ENCODE measurements around the gene PGGHG. TPM values are rescaled to one million over a fixed set of nuclear protein-coding genes. Genes with fewer than 3 reads are reported as not detected.

The PGGHG gene
- total and polyA plus RNA-seq, 10 of the 15 experiments (the other 5 are each of a cell fraction or from before 2014, with no cell fraction given): 0.10 to 8.3 (median 1.8) TPM

GRCh38 chr11:288478-289397 lies at the start of gene PGGHG (continued):
- no peak for TF ChIP-seq RAD21 (IDR thresholded peaks at IDR 0.05; ENCODE audit: insufficient read depth, low read depth, low read length)
- TF ChIP-seq MYB (IDR thresholded peaks at IDR 0.05; ENCODE audit: borderline replicate concordance, low read depth, low read length): no peak
- TF ChIP-seq ZNF207 (IDR thresholded peaks at IDR 0.05; ENCODE audit: borderline replicate concordance): no peak
- no peak for TF ChIP-seq ATF7 (IDR thresholded peaks at IDR 0.05; ENCODE audit: low read depth)

- CTCF ChIA-PET: interaction anchor here (2.8 kb wide), 1 partner anchor 10 kb away, joined by 14 read pairs; no protein-coding TSS in a partner anchor
- no peaks in the 10 kb centered on the region for H3K27me3 ChIP-seq (replicated peaks in 1 of 2; ENCODE audit: control insufficient read depth in 2 of 2, insufficient read depth in 2 of 2, low read length in 1 of 2)
- in situ Hi-C loops (cut with MboI) (no loop called here), intact Hi-C loops (cut with micrococcal nuclease; ENCODE audit: unreplicated experiment) (no loop called here)
- H3K27ac ChIP-seq (ENCODE audit: control insufficient read depth, insufficient read depth): no peak overlapping the region
- no peaks in the 10 kb centered on the region for H3K9me3 ChIP-seq (replicated peaks; ENCODE audit: control insufficient read depth, insufficient read depth, low read length)
- RAD21 ChIA-PET (ENCODE audit: unreplicated experiment): no interaction called here
- ATAC-seq (no peak), FAIRE-seq (no peak), DNase-seq (ENCODE audit: low read depth, low spot score) (no peak)
- POLR2A ChIA-PET: interaction anchor here (1.9 kb wide), 1 partner anchor 33 kb away, joined by 6 read pairs; the partner anchor contains the start of genes BET1L and RIC8A
- peaks cover 6 to 28% of the 10 kb centered on the region in 2 experiments for H3K36me3 ChIP-seq (ENCODE audit: control insufficient read depth in 2 of 2, insufficient read depth in 2 of 2, low read length in 1 of 2)
- no peak overlapping the region for H3K4me2 ChIP-seq (ENCODE audit: control insufficient read depth, insufficient read depth)
- H3K4me3 ChIP-seq: no peak overlapping the region
- no peak overlapping the region for H3K9ac ChIP-seq (ENCODE audit: control insufficient read depth, insufficient read depth, low read length)
- H3K79me2 ChIP-seq (ENCODE audit: control insufficient read depth, insufficient read depth, low read length): peaks cover 40% of the 10 kb centered on the region
- H3K4me1 ChIP-seq (ENCODE audit: control insufficient read depth, insufficient read depth, low read length): no peaks in the 10 kb centered on the region
- no TSS peak for BruUV-seq (replicated peaks)
- H2AFZ ChIP-seq (ENCODE audit: control insufficient read depth, low read depth, low read length): no peak overlapping the region
- SMC1A ChIA-PET (ENCODE audit: uncharacterized antibody, unreplicated experiment): interaction anchor here (3.8 kb wide), 1 partner anchor 10 kb away, joined by 38 read pairs; no protein-coding TSS in a partner anchor
- 93% methylated on average over 1 of the region's 1 CpG for WGBS (ENCODE audit: insufficient coverage, insufficient replicate concordance, low lambda C conversion rate, missing lambda C conversion rate)
- H4K20me1 ChIP-seq (ENCODE audit: control insufficient read depth, insufficient read depth): no peaks in the 10 kb centered on the region
- TF ChIP-seq POLR2AphosphoS5 (IDR thresholded peaks at IDR 0.05; ENCODE audit: low read length) (no peak), TARDBP (IDR thresholded peaks at IDR 0.05; ENCODE audit: borderline replicate concordance) (no peak), CTCF (IDR thresholded peaks at IDR 0.05 in 2 of 3, conservative IDR thresholded peaks at IDR 0.05 in 1 of 3; ENCODE audit: control insufficient read depth in 2 of 3, extremely low read depth in 1 of 3, insufficient read depth in 1 of 3, low read depth in 3 of 3, low read length in 3 of 3) (no peak), CHD1 (IDR thresholded peaks at IDR 0.05; ENCODE audit: low read depth, low read length) (no peak), SP1 (IDR thresholded peaks at IDR 0.05; ENCODE audit: low read depth, low read length) (no peak), MAX (IDR thresholded peaks at IDR 0.05; ENCODE audit: low read depth, low read length) (no peak), RB1 (IDR thresholded peaks at IDR 0.05; ENCODE audit: borderline replicate concordance) (no peak), CEBPZ (IDR thresholded peaks at IDR 0.05; ENCODE audit: low read depth, low read length) (no peak), ZNF24 (IDR thresholded peaks at IDR 0.05) (no peak), ESRRA (IDR thresholded peaks at IDR 0.05; ENCODE audit: low read length) (no peak), KLF5 (IDR thresholded peaks at IDR 0.05; ENCODE audit: partially characterized antibody) (no peak), SUZ12 (IDR thresholded peaks at IDR 0.05; ENCODE audit: unreplicated experiment) (no peak), SUPT20H (IDR thresholded peaks at IDR 0.05; ENCODE audit: borderline replicate concordance, control insufficient read depth, low read depth, low read length) (no peak)
Measured at GRCh38 chr11:240315-240714, 48.6 kb upstream of the PGGHG start.

All from GM12878 (cell line).